GM19099 (cell line): ENCODE data around the gene DNM2.

Experiments used
- POLR2A ChIP-seq: IDR thresholded peaks from 3 replicates; pipeline ENCODE4 v1.6.1; 2011; ENCODE audit warnings: low read depth; ENCODE audit not compliant: insufficient read length; ENCODE audit errors: extremely low read depth

Gene DNM2

GRCh38 chr19:10838377-10838776 is 120.5 kb downstream of the DNM2 start:
- TF ChIP-seq POLR2A, result no peak

- TF ChIP-seq POLR2A, result no peak
These were observed 121.5 kb downstream of the DNM2 start for GRCh38 chr19:10839114-10840050.

GRCh38 chr19:10842788-10843187 is 124.9 kb downstream of the DNM2 start:
- TF ChIP-seq POLR2A, result no peak

GRCh38 chr19:10846500-10847202 is 128.8 kb downstream of the DNM2 start:
- TF ChIP-seq POLR2A, result no peak

GRCh38 chr19:10848230-10848856 is 130.5 kb downstream of the DNM2 start, which contains the start of gene C19orf38:
Gene C19orf38 (plus strand): TSS chr19:10848415. CDS start chr19:10848509, 94 bp downstream.
- TF ChIP-seq POLR2A, result no peak

GRCh38 chr19:10850631-10851030 is 132.8 kb downstream of the DNM2 start:
- TF ChIP-seq POLR2A, result no peak

- no peak for TF ChIP-seq POLR2A
These were observed 134.4 kb downstream of the DNM2 start for GRCh38 chr19:10852098-10852800.

- TF ChIP-seq POLR2A, result no peak
These were observed 135.1 kb downstream of the DNM2 start for GRCh38 chr19:10852941-10853340.

- TF ChIP-seq POLR2A, result no peak
These were observed 136.6 kb downstream of the DNM2 start for GRCh38 chr19:10854350-10855089.

GRCh38 chr19:10855879-10856522 is 138.1 kb downstream of the DNM2 start:
- no peak for TF ChIP-seq POLR2A

GRCh38 chr19:10858204-10858828 is 140.4 kb downstream of the DNM2 start:
- no peak for TF ChIP-seq POLR2A

GRCh38 chr19:10861103-10861651 is 143.3 kb downstream of the DNM2 start:
- no peak for TF ChIP-seq POLR2A

- TF ChIP-seq POLR2A, result no peak
These were observed 144.8 kb downstream of the DNM2 start for GRCh38 chr19:10862561-10863106.
